HG02678 (cell line): ENCODE results near the gene ECSCR.

Source experiments
- ATAC-seq: cut with Tn5 transposase; IDR thresholded peaks from one replicate; pipeline ENCODE4 v1.9.1; 2021; ENCODE audit warnings: mild to moderate bottlenecking, moderate library complexity; ENCODE audit not compliant: unreplicated experiment

The ECSCR gene

DNA sequence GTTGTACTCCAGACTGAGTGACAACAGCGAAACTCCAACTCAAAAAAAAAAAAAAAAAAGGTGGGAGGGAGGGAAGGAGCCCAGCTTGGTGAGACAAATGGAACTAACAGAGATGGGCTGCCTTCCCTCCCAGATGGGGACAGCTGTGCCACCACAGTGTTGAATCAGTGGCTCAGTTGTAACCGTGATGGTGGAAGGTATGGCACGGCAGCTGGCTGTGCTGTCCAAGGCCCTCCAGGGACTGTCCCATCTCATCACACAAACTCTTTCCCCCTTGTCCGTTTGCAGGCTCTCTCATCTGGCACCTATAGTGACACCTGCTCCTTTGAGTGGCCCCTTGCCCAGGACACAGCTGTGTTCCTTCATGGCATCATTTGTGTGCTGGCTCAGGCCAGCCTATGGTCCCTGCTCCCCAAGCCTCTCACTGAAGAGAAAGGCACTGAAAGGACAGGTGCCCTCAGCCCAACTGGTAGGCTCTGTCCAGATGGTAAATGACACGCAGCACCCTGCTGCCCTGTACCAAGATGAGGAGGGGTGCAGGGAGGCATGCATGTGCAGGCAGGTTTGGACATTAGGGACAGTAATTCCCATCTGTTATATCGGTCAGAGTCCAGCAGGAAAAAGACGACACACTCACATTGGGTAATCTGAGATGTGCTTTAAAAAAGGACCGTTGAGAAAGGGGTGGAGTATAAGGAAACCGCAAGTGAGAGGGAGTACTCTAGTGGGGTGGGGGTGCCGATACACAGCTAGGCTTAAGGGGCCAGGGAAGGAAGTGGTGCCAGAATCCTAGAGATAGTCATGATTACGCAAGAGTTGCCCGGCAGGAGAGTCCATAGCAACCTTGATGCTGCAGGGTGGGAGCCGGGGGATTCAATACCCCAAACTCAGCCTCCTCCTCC is 12.6 kb upstream of the ECSCR start:
- no peak for ATAC-seq

DNA sequence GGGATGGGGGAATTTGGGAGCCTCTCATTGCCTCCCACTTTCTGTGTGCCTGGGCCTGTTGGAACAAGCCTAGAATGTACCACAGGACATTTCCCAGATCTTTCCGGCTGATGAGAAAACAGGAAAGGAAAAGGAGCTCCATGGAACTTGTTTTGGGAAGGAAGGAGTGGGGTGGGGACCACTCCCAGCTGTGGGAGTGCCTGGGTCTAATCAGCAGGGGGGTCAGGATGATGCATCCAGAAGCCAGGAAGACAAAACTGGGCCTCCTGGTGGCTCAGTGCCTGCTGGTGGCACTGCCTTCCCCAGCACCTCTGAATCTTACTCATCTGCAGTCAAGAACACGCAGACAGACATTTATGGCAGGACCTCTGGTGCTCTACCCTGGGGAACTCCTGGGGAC is 11.0 kb upstream of the ECSCR start:
- no peak for ATAC-seq

- no peak for ATAC-seq
Measured at GRCh38 chr5:139473105-139473504, 10.6 kb upstream of the ECSCR start.

DNA sequence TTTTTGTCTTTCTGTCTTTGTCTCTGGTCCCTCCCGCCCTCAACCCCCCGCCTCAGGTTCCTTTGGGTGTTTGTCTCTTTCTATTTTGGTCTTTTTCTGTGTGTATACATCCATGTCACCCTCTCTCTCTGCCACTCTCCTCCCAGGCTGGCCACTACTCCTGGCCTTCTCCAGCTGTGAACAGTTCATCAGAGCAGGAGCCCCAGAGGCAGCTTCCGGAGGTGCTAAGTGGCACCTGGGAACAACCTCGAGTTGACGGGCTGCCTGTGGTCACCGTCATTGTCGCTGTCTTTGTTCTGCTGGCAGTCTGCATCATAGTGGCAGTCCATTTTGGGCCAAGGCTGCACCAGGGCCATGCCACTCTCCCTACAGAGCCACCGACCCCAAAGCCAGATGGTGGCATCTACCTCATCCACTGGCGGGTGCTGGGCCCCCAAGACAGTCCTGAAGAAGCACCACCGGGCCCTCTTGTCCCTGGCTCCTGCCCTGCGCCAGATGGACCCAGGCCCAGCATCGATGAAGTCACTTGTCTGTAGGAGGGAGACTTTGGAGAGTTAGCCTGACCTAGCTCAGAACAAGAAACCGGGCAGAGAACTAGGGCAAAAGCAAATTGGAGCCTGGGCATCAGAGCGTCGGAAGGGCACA is 10.0 kb upstream of the ECSCR start:
- ATAC-seq, result no peak

DNA sequence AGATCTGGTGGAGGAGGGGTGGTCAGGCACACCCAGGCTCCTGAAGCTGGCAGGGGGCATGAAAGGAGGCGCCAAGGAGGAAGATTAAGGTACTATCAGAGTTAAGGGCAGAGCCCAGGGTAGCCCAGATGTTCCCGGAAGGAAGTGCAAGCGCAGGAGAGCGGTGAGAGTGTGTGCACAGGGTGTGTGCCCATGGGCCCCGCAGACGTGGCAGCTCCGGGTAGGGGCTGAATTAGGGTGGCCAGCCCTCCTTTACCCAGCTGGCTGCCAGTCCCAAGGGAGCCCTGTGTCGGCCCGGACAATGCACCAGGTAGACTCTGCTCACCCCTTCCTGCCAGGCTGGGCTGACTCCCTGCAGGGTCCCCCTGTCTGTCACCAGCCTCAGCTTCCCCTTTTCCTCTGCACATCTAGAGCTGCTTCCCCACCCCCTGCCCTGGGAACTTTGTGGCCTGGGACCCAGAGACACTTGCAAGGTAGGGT is 8.3 kb upstream of the ECSCR start, which contains the start of gene SMIM33:
Gene SMIM33 (plus strand): TSS at position 184 of the 480 bp plus-strand sequence. CDS start 118 bp downstream, at position 302.
- no peak for ATAC-seq

DNA sequence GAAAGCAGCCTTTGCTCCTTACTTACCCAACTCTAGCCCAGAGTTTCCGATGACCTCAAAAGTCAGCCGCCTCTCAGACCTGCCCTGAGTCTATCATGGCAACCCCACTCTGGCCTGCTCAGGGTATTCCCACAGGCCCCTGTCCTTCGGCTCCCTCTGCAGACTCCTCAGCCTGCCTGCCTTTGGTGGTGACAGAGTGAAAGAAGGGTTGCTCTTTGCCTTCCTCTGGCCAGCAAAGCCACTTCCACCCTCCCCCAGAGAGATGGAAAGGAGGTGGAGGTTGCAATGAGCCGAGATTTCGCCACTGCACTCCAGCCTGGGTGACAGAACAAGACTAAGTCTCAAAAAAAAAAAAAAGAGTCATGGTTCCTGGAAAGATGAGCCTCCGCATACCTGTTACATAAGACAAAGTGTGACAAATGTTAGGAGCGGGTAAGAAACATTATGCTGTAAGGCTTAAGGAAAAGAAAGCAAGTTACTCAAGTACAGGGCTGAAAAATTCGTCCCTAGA is 5.9 kb upstream of the ECSCR start:
- no peak for ATAC-seq

DNA sequence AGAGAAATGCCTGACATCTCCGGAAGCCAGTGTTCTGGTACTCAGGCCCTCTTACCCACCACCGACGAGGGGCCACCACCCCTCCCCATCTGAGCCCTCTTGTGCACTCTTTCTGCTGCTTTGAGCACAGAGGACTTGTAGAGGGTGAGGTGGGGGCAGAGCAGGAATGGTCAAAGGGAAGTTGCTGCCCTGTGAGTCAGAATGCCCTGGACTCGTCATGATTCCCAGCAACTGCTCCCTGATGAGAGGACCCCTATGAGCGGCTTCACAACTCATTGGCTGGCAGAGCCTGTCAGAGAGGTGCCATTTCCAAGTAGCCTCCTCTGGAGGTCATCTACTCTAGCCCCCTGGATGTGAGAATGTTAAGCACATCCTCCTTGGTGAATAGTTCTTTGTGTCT is 845 bp downstream of the ECSCR start:
- no peak for ATAC-seq

DNA sequence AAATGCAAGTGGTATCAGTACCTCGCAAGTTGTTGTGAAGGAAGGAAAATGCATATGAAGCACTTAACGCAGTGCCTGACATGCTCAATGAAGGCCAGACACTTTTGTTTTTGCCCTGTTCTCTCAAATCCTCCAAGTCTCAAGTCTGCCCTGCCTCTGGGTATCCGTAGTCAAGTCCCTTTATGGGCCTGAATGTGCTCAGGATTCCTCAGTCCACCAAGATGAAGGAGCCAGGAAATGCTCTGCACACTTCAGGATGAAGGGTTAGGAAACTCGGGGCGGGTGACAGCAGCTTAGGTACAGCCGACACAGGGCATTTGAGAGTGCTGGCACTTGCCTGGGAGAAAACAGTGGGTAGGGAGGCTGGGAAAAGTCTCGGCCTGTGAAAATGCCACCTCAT is 1.4 kb downstream of the ECSCR start:
- ATAC-seq, result no peak

- ATAC-seq, result no peak
Measured at GRCh38 chr5:139460455-139460854, 2.1 kb downstream of the ECSCR start.

GRCh38 chr5:139459451-139459934 is 3.0 kb downstream of the ECSCR start:
- ATAC-seq, result peak; percentile 22

DNA sequence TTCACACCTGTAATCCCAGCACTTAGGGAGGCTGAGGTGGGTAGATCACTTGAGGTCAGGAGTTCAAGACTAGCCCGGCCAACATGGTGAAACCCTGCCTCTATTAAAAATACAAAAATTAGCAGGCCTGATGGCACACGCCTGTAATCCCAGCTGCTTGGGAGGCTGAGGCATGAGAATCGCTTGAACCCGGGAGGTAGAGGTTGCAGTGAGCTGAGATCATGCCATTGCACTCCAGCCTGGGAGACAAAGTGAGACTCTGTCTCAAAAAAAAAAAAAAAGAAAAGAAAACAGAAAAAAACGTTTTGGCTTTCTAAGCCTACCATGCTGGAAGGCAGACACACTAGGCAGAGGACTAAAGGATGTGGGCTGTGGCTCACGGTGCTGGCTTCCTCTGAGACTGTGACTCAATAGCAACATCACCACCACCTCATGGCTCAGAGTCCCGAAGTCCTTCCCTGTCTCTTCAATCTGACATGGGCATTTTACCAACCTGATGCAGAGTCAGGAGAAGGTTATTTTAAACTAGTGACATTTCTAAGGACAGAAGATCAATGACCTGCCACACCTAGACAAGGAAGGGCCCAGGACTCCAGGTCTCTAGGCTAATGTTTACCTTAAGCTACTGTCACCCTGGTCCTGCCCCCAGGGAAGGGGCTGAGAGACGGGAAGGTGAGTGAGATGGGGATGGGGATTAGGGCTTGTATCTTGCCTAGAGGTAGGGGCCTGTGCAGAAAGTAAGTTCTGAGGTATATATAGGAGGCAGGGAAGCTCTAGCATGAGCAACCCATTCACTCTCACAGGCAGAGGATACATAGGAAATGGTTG is 3.7 kb downstream of the ECSCR start:
- ATAC-seq, result peak; percentile 53

GRCh38 chr5:139457653-139458306 is 4.8 kb downstream of the ECSCR start:
- ATAC-seq, result peak; percentile 32

DNA sequence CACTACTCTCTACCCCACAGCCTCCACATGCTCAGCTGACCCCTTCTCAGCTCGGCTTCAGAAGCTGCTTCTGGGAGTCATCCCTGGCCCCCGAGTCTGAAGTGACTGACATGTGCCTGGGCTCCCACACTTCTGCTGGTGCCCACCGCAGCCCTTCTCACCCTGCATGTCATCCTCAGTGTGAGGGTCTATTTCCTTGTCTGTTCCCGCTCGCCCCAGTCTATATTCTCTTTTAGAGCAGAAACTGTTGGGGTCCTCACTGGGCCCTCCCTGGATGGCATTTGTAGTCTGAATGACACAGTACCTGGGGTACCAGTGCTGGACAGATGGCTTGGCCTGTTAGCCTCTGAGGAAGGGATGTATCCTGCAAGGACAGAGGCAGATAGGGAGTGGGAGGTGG is 5.3 kb downstream of the ECSCR start:
- no peak for ATAC-seq

GRCh38 chr5:139456776-139457175 is 5.8 kb downstream of the ECSCR start:
- ATAC-seq, result no peak

DNA sequence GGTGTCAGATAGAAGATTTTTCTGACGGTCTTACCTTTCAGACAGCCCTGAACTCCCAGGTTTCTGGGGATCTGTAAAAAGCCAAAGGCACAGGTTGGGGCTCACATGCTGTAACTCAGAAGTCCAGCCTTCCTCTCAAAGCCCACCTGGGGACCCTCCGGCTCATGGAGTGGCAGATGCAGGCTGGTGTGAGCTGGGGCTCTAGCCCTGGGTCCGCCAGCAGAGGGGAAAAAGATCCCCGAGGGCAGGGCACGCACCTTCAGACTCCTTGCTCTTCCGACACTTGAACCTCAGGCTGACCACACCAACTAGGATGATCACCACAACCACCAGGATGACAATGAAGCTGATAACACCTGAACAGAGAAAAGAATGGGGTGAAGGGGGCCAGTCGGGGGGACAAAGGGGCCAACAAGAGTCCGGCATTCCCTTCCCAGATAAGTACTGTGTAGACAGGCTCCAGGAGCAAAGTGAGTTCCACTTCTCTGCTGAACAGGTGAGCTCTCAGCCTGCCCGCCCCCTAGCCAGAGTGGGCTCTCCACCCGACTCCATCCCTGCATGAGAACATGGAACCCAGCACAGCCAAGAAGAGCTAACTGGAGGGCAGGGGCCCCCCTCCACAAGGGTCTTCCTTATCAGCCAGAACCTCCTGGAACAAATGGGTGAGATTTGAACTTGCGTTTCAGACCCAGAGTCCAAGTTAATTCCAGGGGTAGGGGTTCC is 7.8 kb downstream of the ECSCR start:
- no peak for ATAC-seq

DNA sequence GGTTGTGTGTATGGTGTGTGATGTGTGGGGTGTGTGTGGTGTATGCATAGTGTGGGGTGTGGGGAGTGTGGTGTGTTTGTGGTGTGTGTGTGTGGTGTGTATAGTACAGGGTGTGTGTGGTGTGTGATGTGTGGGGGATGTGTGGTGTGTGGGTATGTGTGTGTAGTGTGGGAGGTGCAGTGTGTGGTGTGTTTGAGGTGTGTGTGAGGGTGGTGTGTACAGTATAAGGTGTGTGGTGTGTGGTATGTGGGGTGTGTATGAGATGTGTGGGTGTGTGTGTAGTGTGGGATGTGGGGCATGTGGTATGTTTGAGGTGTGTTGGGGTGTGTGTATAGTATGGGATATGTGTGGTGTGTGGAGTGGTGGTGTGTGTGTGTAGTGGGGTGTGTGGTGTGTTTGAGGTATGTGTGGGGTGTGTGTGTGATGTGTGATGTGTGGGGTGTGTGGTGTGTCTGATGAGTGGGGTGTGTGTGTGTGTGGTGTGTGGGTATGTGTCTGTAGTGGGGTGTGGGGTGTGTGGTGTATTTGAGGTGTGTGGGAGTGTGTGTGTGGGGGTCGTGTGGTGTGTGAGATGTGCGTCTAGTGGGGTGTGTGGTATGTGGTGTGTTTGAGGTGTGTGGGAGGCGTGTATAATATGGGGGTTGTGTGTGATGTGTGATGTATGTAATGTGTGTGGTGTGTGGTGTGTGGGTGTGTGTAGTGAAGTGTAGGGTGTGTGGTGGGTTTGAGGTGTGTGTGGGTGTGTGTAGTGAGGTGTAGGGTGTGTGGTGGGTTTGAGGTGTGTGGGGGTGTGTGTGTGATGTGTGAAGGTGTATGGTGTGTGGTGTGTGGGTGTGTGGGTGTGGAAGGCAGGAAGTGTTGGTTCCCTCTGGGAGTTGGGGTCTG is 8.6 kb downstream of the ECSCR start:
- ATAC-seq, result no peak

DNA sequence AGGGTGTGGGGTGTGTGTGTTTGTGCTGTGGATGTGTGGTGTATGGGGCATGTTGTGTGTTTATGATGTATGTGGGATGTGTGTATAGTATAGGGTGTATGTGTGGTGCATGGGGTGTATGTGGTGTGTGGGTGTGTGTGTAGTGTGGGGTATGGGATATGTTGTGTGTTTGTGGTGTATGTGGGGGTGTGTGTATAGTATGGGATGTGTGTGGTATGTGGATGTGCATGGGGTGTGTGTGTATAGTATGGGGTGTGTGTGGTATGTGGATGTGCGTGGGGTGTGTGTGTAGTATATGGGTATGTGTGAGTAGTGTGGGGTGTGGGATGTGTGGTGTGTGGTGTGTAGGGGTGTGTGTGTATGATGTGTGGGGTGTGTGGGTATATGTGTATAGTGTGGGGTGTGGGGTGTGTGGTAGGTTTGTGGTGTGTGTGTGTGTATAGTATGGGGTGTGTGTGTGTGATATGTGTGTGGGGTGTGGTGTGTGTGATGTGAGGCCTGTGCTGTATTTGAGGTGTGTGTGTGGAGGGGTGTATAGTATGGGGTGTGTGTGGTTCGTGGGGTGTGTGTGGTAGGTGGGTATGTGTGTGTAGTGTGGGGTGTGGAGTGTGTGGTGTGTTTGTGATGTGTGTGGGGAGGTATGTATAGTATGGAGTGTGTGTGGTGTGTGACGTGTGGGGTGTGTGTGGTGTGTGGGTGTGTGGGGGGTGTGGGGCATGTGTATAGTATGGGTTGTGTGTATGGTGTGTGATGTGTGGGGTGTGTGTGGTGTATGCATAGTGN is 10.5 kb downstream of the ECSCR start:
- no peak for ATAC-seq

GRCh38 chr5:139451176-139451575 is 11.4 kb downstream of the ECSCR start:
- ATAC-seq, result no peak
